K562 (cell line): ENCODE results near the gene BCL2L13. TPM values are rescaled to one million over a fixed set of nuclear protein-coding genes. Genes with fewer than 3 reads are reported as not detected.

Source experiments
- ATAC-seq: fragments of 200-7000 bp; cut with Tn5 transposase; 3 replicates; pipeline ENCODE4 v1.9.1; 2020; ENCODE audit warnings: moderate library complexity
- BruUV-seq: library from RNA; stranded (reverse); fragments of 400-500 nt; replicated peaks from 2 replicates; lab custom pipeline; 2021; lab: Mats Ljungman, UMichigan
- CTCF ChIA-PET: fragments of 300-600 bp; formaldehyde crosslinking; extraction: SDS; loops from one replicate; lab custom pipeline; 2021; ENCODE audit warnings: low intra/inter-chr PET ratio; lab: Yijun Ruan, JAX
- POLR2A ChIA-PET: fragments of 300-600, 350-650 bp; sonication (Branson Sonifier 250); formaldehyde crosslinking; extraction: SDS; loops from one replicate; lab custom pipeline; 2021; ENCODE audit warnings: antibody characterized with exemption, inconsistent platforms; lab: Yijun Ruan, JAX
- DNase-seq, 4 experiments: peaks; one replicate each; pipeline versions ENCODE4 v3.0.0 to v3.0.0-alpha.2; 2011 to 2018; ENCODE audit warnings: low spot score in 3 of 4, mixed read lengths in 3 of 4; ENCODE audit errors: extremely low read depth in 1 of 4
- FAIRE-seq: peaks from 2 replicates; lab custom pipeline; 2011; peaks lifted over from hg19 to GRCh38; lab: Jason Lieb, UNC
- H2AFZ ChIP-seq: 2 replicates; pipeline ENCODE4 v1.6.0; 2011; ENCODE audit warnings: low read depth, low read length, control low read depth, inconsistent platforms
- H3K27ac ChIP-seq: fragments of 200-600 bp; 3 replicates; pipeline ENCODE4 v1.8.0; 2011; ENCODE audit warnings: low read depth, mild to moderate bottlenecking, control low read depth, inconsistent platforms, low read length, moderate library complexity, mixed read lengths; ENCODE audit errors: extremely low read depth
- H3K27me3 ChIP-seq, 2 experiments: fragments of 300-600 bp in 1 of 2; 2 replicates in 1 of 2; 3 replicates in 1 of 2; pipeline versions ENCODE4 v1.6.0 to v1.8.0; 2011; ENCODE audit warnings: inconsistent platforms in 2 of 2, low read length in 2 of 2, mild to moderate bottlenecking in 1 of 2, mixed read lengths in 1 of 2, moderate library complexity in 1 of 2; ENCODE audit not compliant: control insufficient read depth in 2 of 2, insufficient read depth in 2 of 2
- H3K36me3 ChIP-seq: fragments of 300-600 bp; 3 replicates; pipeline ENCODE4 v1.8.0; 2011; ENCODE audit warnings: mild to moderate bottlenecking, low read length, inconsistent platforms; ENCODE audit not compliant: control insufficient read depth, insufficient read depth
- H3K4me1 ChIP-seq, 2 experiments: fragments of 200-600 bp in 1 of 2; replicated peaks in 1 of 2; 2 replicates in 1 of 2; 3 replicates in 1 of 2; pipeline versions ENCODE4 v1.5.1 to v1.8.0; 2011; ENCODE audit warnings: inconsistent platforms in 2 of 2, low read length in 2 of 2, mild to moderate bottlenecking in 1 of 2, mixed read lengths in 1 of 2, moderate library complexity in 1 of 2; ENCODE audit not compliant: control insufficient read depth in 2 of 2, insufficient read depth in 2 of 2
- H3K4me2 ChIP-seq: 2 replicates; pipeline ENCODE4 v1.6.1; 2011; ENCODE audit warnings: low read length, control low read depth, inconsistent platforms, mixed read lengths; ENCODE audit not compliant: insufficient read depth
- H3K4me3 ChIP-seq: fragments of 200-600 bp; sonication (generic), shearing (Covaris generic); 2 replicates; pipeline ENCODE4 v1.5.1; 2016; ENCODE audit warnings: control low read depth, inconsistent platforms
- H3K79me2 ChIP-seq: fragments of 200-600 bp; 3 replicates; pipeline ENCODE4 v1.8.0; 2011; ENCODE audit warnings: low read length, inconsistent platforms; ENCODE audit not compliant: control insufficient read depth, insufficient read depth
- H3K9ac ChIP-seq, 2 experiments: 2 replicates each; pipeline versions ENCODE4 v1.6.0 to v1.6.1; 2011; ENCODE audit warnings: low read depth in 2 of 2, low read length in 2 of 2, control low read depth in 1 of 2, inconsistent platforms in 1 of 2, mild to moderate bottlenecking in 1 of 2, mixed read lengths in 1 of 2; ENCODE audit not compliant: insufficient read depth in 1 of 2
- H3K9me1 ChIP-seq: one replicate; pipeline ENCODE4 v1.6.0; 2011; ENCODE audit warnings: inconsistent platforms, mild to moderate bottlenecking, low read length, moderate library complexity; ENCODE audit not compliant: control insufficient read depth, insufficient read depth
- H3K9me3 ChIP-seq: replicated peaks from 2 replicates; pipeline ENCODE4 v1.5.1; 2011; ENCODE audit warnings: low read depth, low read length, inconsistent platforms; ENCODE audit not compliant: control insufficient read depth, insufficient read depth
- H4K20me1 ChIP-seq: replicated peaks from 2 replicates; pipeline ENCODE4 v1.6.1; 2011; ENCODE audit warnings: low read length, inconsistent platforms, mixed read lengths; ENCODE audit not compliant: control insufficient read depth, insufficient read depth
- AFF1 ChIP-seq, 2 experiments: fragments of 450-650 bp; IDR thresholded peaks; 2 replicates each; pipeline ENCODE4 v1.6.1; 2018; ENCODE audit warnings: mild to moderate bottlenecking in 2 of 2, low read depth in 1 of 2; ENCODE audit not compliant: partially characterized antibody in 2 of 2
- ATF1 ChIP-seq, 2 experiments: fragments of 450-650 bp in 1 of 2; IDR thresholded peaks; 2 replicates each; pipeline ENCODE4 v1.6.1; 2016; ENCODE audit warnings: missing compliant biosample characterization in 1 of 2, missing genetic modification characterization in 1 of 2
- CBFA2T2 ChIP-seq: fragments of 450-650 bp; conservative IDR thresholded peaks from 2 replicates; pipeline ENCODE4 v1.6.1; 2017; ENCODE audit warnings: mild to moderate bottlenecking
- CLOCK ChIP-seq: fragments of 250-450 bp; sonication (Bioruptor Pico); IDR thresholded peaks from 2 replicates; pipeline ENCODE4 v1.4.0; 2020; ENCODE audit warnings: mild to moderate bottlenecking, moderate library complexity, borderline replicate concordance
- DIDO1 ChIP-seq: fragments of 450-650 bp; IDR thresholded peaks from 2 replicates; pipeline ENCODE4 v1.6.1; 2016; ENCODE audit warnings: low read depth, missing biosample characterization, missing genetic modification characterization
- HMBOX1 ChIP-seq: sonication (generic); IDR thresholded peaks from 2 replicates; pipeline ENCODE4 v1.6.1; 2016
- NFE2L1 ChIP-seq: fragments of 450-650 bp; IDR thresholded peaks from 2 replicates; pipeline ENCODE4 v1.6.1; 2016; ENCODE audit warnings: missing genetic modification characterization, low read depth, mild to moderate bottlenecking, missing compliant biosample characterization, moderate library complexity, borderline replicate concordance
- POU5F1 ChIP-seq: fragments of 150-350 bp; IDR thresholded peaks from 2 replicates; pipeline ENCODE4 v1.6.1; 2014; ENCODE audit warnings: borderline replicate concordance, low read length, low read depth, mild to moderate bottlenecking; ENCODE audit not compliant: partially characterized antibody
- STAG1 ChIP-seq: sonication (generic); formaldehyde crosslinking; IDR thresholded peaks from 2 replicates; pipeline ENCODE4 v1.5.0; 2020; ENCODE audit warnings: missing genetic modification reagents, borderline replicate concordance
- ZFP91 ChIP-seq: sonication (generic); formaldehyde crosslinking; IDR thresholded peaks from 2 replicates; pipeline ENCODE4 v1.8.0; 2022; ENCODE audit warnings: mild to moderate bottlenecking, missing genetic modification reagents
- ZNF212 ChIP-seq: fragments of 450-650 bp; formaldehyde crosslinking; IDR thresholded peaks from 2 replicates; pipeline ENCODE4 v1.4.0; 2020; ENCODE audit warnings: mild to moderate bottlenecking
- WGBS: fragments of 100-300 bp; shearing (Covaris generic); methylation state at CpG from one replicate; pipeline ENCODE4 v1.1.6; 2016; ENCODE audit warnings: low coverage, mixed read lengths; ENCODE audit not compliant: insufficient coverage; ENCODE audit errors: missing lambda C conversion rate; 5-methylcytosine and 5-hydroxymethylcytosine counted together
- in situ Hi-C: fragments of 300-500 bp; cut with MboI; formaldehyde crosslinking; loops from 4 replicates; pipeline ENCODE4 v1.15.0; 2018; ENCODE audit warnings: inconsistent platforms, mixed read lengths
- intact Hi-C: fragments of 100-400 bp; cut with micrococcal nuclease; formaldehyde crosslinking; loops from 2 replicates; pipeline ENCODE4 v1.14.2; 2022
- polyA plus RNA-seq, 8 experiments: library from polyadenylated mRNA; depleted of rRNA in 4 of 8; stranded (reverse) in 5 of 8; unstranded in 3 of 8; fragments of >200 nt; fragmentation: Nextera tagmentation in 2 of 8; fragmentation: Illumina TruSeq in 1 of 8; extraction: Ambion mirVana in 2 of 8; extraction: Trizol in 1 of 8; gene quantifications; 2 replicates each; pipeline versions ENCODE4 v1.2.1 to v1.2.3, GENCODE V29; 2011 to 2014; ENCODE audit warnings: inconsistent platforms in 1 of 8, missing spikeins in 1 of 8
- total RNA-seq, 7 experiments: library from RNA; depleted of rRNA in 6 of 7; stranded (reverse); fragments of >200 nt in 6 of 7; fragmentation: Illumina TruSeq in 2 of 7; extraction: Trizol in 2 of 7; gene quantifications; 2 replicates each; pipeline versions ENCODE4 v1.2.1 to v1.2.3, GENCODE V29; 2011 to 2021; ENCODE audit warnings: low replicate concordance in 1 of 7

The BCL2L13 gene
- total and polyA plus RNA-seq, 9 of the 15 experiments (the other 6 are each of a cell fraction or from before 2014, with no cell fraction given): 41.5 to 63.4 (median 56.5) TPM

- Histone ChIP-seq H3K4me3 (no peak overlapping the region), H3K4me2 (no peak overlapping the region), H2AFZ (no peak overlapping the region), H3K27ac (no peak overlapping the region), H3K27me3 (no peaks in the 10 kb centered on the region), H3K9ac (no peak overlapping the region), H3K36me3 (peaks cover 5% of the 10 kb centered on the region; the same call in 2 of the 3 replicates), H3K9me3 (no peaks in the 10 kb centered on the region), H3K79me2 (peaks cover 67% of the 10 kb centered on the region), H3K4me1 (peaks cover 0 to 7% of the 10 kb centered on the region in 2 experiments; a peak in 3 of 5 replicates), H4K20me1 (peaks cover 24% of the 10 kb centered on the region), H3K9me1 (peaks cover 3% of the 10 kb centered on the region)
- in situ Hi-C loops (no loop called here), intact Hi-C loops (no loop called here)
- ChIA-PET CTCF (no interaction called here), POLR2A (interaction anchor here (0.6 kb wide), 1 partner anchor 16 kb away, joined by 3 read pairs; no protein-coding TSS in a partner anchor)
- ATAC-seq (no peak), DNase-seq (no peak), FAIRE-seq (no peak)
- whole genome bisulfite sequencing: 86% methylated on average over 2 of the region's 4 CpGs
- BruUV-seq: no TSS peak
- TF ChIP-seq ZFP91 (CRISPR knock-in tag) (no peak), HMBOX1 (no peak), NFE2L1 (no peak), ZNF212 (CRISPR knock-in tag) (no peak), AFF1 (IDR thresholded peaks at IDR 0.05; ENCODE audit: low read depth in 1 of 2, partially characterized antibody in 2 of 2) (no peak), ATF1 (CRISPR knock-in tag; IDR thresholded peaks at IDR 0.05) (no peak), ATF1 (tag; IDR thresholded peaks at IDR 0.05) (no peak), CBFA2T2 (no peak), POU5F1 (no peak), CLOCK (CRISPR knock-in tag) (no peak), STAG1 (no peak), DIDO1 (tag) (no peak)
Observed at GRCh38 chr22:17761138-17761488, 122.6 kb downstream of the BCL2L13 start.
